Memory B cell (primary cell): Measurements from ENCODE around the gene SLC25A43.

Source experiments
- ATAC-seq: fragments of 150-1000 bp; cut with Tn5 transposase; 2 replicates; pipeline ENCODE4 v1.10.0; 2021; ENCODE audit warnings: low read depth, mild to moderate bottlenecking, moderate library complexity
- DNase-seq, 2 donors: peaks; one replicate each; pipeline ENCODE4 v3.0.0; 2022; ENCODE audit warnings: low spot score in 2 of 2
- H3K27ac Mint-ChIP-seq: one replicate; pipeline ENCODE4 v1.8.0; 2022; ENCODE audit warnings: mild to moderate bottlenecking, moderate library complexity, mixed read lengths
- H3K27me3 Mint-ChIP-seq: one replicate; pipeline ENCODE4 v1.8.0; 2022; ENCODE audit warnings: mixed read lengths
- H3K36me3 Mint-ChIP-seq: one replicate; pipeline ENCODE4 v1.8.0; 2022; ENCODE audit warnings: mild to moderate bottlenecking, mixed read lengths
- H3K4me1 Mint-ChIP-seq: one replicate; pipeline ENCODE4 v1.8.0; 2022; ENCODE audit warnings: mixed read lengths
- H3K4me3 Mint-ChIP-seq: one replicate; pipeline ENCODE4 v1.8.0; 2022; ENCODE audit warnings: mild to moderate bottlenecking, moderate library complexity, mixed read lengths
- H3K9me3 Mint-ChIP-seq: one replicate; pipeline ENCODE4 v1.8.0; 2022; ENCODE audit warnings: mixed read lengths

The SLC25A43 gene

DNA sequence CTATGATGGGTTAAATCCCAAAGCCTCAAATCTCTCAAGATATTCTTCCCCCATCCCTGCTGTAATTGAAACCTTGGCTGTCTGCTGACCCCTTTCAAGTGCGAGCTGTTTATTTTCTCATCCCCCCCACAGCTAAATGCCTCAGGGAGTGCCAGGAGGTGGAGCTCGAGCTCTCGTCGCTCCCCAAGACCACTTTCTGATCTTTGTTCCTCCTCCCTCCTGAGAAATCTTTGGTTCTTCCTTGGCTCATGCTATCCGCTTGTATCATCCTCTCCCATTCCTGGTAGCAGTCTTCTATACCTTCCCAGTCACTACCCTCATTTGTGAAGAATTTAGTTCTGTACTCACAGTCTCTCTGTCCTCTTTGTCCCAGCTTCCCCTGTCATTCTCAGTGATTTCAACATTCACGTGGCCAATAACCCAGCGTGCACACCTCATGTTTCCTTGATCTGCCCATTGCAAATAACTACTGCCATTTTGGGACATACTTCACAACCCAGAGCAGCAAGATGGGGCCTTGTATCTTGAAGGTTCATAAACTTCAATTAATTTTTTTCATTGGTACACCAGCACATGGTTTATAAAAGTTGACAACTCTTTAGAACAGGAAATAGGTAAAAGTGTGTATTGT, 9.2 kb upstream of the SLC25A43 start:
- Mint-ChIP-seq H3K4me3 (no peak overlapping the region), H3K27ac (no peak overlapping the region), H3K4me1 (peaks cover 5% of the 10 kb centered on the region), H3K27me3 (no peaks in the 10 kb centered on the region), H3K9me3 (no peaks in the 10 kb centered on the region), H3K36me3 (no peaks in the 10 kb centered on the region)
- ATAC-seq = no peak
- no peak for DNase-seq

DNA sequence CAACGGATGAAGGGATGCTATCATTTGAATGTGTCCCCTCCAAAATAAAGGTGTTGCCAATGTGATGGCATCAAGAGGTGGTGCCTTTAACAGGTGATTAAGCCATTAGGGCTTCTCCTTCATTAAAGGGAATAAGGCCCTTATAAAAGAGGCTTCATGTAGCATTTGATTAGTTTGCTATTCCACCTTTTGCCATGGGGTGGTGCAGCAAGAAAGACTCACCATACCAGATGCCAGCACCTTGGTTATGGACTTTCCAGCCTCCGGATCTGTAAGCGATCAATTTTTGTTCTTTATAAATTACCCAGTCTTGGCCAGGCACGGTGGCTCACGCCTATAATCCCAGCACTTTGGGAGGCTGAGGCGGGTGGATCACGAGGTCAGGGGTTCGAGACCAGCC, 7.9 kb upstream of the SLC25A43 start:
- Mint-ChIP-seq H3K4me3 (no peak overlapping the region), H3K4me1 (peaks cover 5% of the 10 kb centered on the region), H3K9me3 (no peaks in the 10 kb centered on the region), H3K27ac (no peak overlapping the region), H3K36me3 (no peaks in the 10 kb centered on the region), H3K27me3 (no peaks in the 10 kb centered on the region)
- ATAC-seq (peak; percentile 27), DNase-seq (no peak)

DNA sequence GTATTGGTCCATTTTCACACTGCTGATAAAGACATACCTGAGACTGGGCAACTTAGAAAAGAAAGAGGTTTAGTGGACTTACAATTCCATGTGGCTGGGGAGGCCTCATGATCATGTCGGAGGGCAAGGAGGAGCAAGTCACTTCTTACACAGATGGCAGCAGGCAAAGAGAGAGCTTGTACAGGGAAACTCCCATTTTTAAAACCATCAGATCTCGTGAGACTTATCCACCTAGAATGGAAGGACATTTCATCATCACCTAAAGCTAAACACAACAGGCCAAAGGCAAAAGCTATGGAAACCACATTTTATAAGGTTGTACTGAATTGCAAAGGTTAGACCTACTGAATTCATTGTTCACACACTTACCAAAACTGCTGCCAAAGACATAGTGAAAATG, 6.0 kb upstream of the SLC25A43 start:
- ATAC-seq (no peak), DNase-seq (no peak)
- Mint-ChIP-seq H3K9me3 (no peaks in the 10 kb centered on the region), H3K36me3 (no peaks in the 10 kb centered on the region), H3K27ac (no peak overlapping the region), H3K27me3 (no peaks in the 10 kb centered on the region), H3K4me3 (no peak overlapping the region), H3K4me1 (peaks cover 5% of the 10 kb centered on the region)

DNA sequence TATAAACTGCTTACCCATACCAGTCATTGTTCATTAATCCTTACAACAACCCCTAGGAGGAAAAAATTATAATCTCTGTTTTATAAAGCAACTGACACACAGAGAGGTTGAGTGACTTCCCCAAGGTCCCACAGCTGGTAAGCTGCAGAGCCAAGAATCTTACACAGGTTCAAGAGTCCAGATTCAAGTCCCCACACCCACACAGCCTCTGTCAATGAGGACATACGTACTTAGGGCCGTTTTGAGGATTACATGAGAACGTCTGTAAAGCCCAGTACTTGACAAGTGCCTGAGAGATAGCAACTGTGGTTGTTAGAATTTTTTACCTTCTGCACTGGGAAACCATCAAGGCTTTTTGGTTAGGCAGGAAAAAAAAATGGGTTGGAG, 556 bp upstream of the SLC25A43 start:
- ATAC-seq (peak; percentile 20), DNase-seq (no peak)
- Mint-ChIP-seq H3K36me3 (no peaks in the 10 kb centered on the region), H3K4me1 (peaks cover 20% of the 10 kb centered on the region), H3K4me3 (peak overlapping the region; percentile 99), H3K9me3 (no peaks in the 10 kb centered on the region), H3K27ac (peak overlapping the region; percentile 95), H3K27me3 (no peaks in the 10 kb centered on the region)

DNA sequence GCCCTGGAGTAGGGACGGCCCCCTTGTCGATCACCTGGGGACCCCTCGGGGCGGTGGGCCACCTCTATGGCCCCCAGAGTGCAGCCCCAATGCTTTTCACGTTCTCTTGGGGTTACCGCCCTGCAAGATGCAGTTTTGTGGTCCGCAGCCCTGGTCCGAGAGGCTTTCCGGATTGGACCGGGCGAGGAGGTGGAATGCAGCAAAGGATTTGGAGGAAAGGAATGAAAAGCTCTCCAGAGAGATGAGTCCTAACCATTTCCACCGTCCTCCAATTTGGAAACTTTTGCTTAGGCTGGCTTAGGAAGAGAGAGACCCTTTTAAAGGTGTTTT, 601 bp downstream of the SLC25A43 start:
- H3K4me3 Mint-ChIP-seq = peak overlapping the region; percentile 71
- H3K9me3 Mint-ChIP-seq = no peaks in the 10 kb centered on the region

DNA sequence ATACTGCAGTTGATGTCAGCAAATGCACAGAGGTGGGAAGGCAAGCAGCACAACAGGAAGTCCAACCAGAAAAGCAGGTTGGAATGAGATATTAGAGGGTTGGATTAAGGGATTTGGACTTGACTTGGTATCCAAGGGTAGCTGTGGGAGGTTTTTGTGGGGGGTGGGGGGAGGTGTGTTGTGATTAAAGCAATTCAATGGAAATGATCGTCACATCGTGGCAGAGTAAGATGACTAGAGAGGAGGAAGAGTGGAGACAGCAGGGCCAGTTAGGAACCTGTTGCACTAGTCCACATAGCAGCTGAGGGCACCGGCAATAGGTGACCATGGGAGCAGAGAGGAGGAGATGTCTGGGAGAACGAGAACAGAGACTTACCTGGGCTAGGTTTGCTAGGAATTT, 2.4 kb downstream of the SLC25A43 start:
- peak overlapping the region; percentile 25 for H3K27ac Mint-ChIP-seq
- ATAC-seq (no peak), DNase-seq (no peak)
- no peaks in the 10 kb centered on the region for H3K27me3 Mint-ChIP-seq
- peaks cover 20% of the 10 kb centered on the region for H3K4me1 Mint-ChIP-seq
- no peak overlapping the region for H3K4me3 Mint-ChIP-seq
- no peaks in the 10 kb centered on the region for H3K36me3 Mint-ChIP-seq
- no peaks in the 10 kb centered on the region for H3K9me3 Mint-ChIP-seq

More for the DNA sequence above, 601 bp downstream of the SLC25A43 start:
- H3K4me1 Mint-ChIP-seq = peaks cover 20% of the 10 kb centered on the region
- H3K27me3 Mint-ChIP-seq = no peaks in the 10 kb centered on the region
- H3K27ac Mint-ChIP-seq = no peak overlapping the region
- no peak for DNase-seq
- ATAC-seq = no peak
- no peaks in the 10 kb centered on the region for H3K36me3 Mint-ChIP-seq

DNA sequence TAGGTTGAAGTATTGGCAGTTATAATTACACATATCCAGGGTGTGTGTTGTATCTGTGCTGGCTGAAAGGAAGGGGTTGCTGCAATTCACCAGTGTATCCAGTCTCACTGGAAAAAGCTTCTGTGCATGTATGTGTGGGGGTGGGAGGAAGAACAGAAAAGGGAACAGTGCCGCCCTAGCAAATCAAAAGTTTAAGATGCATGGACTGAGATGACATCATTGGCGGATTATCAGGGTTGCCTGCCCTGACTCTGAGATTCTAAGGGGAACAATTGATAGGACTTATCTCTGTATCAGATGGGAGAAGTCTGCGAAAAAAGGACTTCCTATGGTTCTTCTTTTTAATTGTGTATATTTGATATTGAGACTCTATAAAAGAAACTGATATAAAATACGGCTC, 3.5 kb downstream of the SLC25A43 start:
- Mint-ChIP-seq H3K36me3 (peaks cover 4% of the 10 kb centered on the region), H3K4me1 (peaks cover 23% of the 10 kb centered on the region), H3K9me3 (no peaks in the 10 kb centered on the region), H3K27ac (no peak overlapping the region), H3K4me3 (no peak overlapping the region), H3K27me3 (no peaks in the 10 kb centered on the region)
- no peak for DNase-seq
- no peak for ATAC-seq

DNA sequence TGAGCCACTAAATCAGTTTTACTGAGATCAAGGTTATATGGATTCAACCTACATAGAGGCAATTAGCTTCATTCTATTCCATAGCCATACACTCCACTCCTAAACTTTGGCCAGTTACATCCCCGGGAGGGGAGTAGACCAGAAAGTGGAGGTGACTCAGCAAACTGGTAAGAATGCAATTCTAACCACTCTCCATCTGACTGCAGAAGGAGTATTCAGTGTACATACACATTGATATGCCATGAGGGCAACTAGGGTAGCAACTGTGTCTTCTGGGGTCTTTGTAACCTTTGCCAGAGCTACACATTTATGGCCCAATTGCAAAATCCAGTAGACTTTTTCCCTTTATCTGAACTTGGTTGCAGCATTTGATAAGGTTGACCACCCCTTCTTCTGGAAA, 7.6 kb downstream of the SLC25A43 start:
- DNase-seq (no peak), ATAC-seq (no peak)
- H3K27me3 Mint-ChIP-seq = no peaks in the 10 kb centered on the region
- no peaks in the 10 kb centered on the region for H3K9me3 Mint-ChIP-seq
- H3K4me1 Mint-ChIP-seq = peaks cover 9% of the 10 kb centered on the region
- H3K4me3 Mint-ChIP-seq = no peak overlapping the region
- peaks cover 13% of the 10 kb centered on the region for H3K36me3 Mint-ChIP-seq
- no peak overlapping the region for H3K27ac Mint-ChIP-seq

DNA sequence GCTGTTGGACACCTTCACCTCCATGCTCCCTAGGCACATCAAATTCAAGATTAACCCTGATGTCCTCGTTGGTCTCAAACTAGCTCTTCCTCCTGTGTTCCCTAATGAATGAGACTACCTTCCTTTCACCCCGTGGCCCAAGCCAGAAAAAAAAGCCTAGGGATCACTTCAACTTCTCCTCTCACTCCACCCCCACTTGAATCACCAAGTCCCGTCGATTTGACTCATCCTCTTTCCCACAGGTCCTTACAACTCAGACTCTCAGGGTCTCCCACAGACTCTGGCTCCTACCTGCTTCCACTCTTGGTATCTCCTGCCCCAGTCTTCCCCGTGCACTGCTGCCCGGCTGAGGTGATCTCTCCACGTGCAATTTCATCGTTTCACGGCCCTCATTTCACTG, 8.5 kb downstream of the SLC25A43 start:
- no peak overlapping the region for H3K27ac Mint-ChIP-seq
- peaks cover 3% of the 10 kb centered on the region for H3K4me1 Mint-ChIP-seq
- no peaks in the 10 kb centered on the region for H3K27me3 Mint-ChIP-seq
- ATAC-seq = no peak
- no peak overlapping the region for H3K4me3 Mint-ChIP-seq
- H3K36me3 Mint-ChIP-seq = peaks cover 13% of the 10 kb centered on the region
- no peak for DNase-seq
- H3K9me3 Mint-ChIP-seq = no peaks in the 10 kb centered on the region

DNA sequence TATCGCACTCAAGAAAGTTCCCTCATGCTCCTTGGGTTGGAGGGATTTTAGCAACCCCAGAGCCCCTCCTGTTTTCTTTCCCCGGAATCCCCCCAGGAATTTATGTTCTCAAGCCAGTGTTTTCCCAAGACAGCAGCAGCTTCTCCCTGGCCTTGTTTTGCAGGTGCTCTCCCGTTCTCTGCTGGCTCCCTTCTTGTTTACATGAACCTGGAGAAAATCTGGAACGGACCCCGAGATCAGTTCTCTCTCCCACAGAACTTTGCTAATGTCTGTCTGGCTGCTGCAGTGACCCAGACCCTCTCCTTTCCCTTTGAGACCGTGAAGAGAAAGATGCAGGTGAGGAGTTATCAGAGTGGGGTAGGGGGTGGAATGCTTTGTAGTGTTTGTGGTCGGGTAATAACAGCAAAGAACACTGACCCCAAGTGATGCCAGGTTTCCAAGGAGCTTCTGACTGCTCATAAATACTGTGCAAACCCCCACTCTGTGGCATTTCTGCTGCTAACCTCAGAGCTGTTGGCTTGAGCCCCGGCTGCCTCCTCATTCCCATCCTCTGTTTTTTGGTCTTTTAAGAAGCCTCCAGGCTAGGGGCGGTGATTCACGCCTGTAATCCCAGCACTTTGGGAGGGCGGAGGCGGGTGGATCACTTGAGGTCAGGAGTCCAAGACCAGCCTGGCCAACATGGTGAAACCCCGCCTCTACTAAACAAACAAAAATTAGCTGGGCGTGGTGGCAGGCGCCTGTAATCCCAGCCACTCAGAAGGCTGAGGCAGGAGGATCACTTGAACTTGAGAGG, 11.1 kb downstream of the SLC25A43 start:
- DNase-seq = no peak
- Mint-ChIP-seq H3K4me3 (no peak overlapping the region), H3K27ac (no peak overlapping the region)

DNA sequence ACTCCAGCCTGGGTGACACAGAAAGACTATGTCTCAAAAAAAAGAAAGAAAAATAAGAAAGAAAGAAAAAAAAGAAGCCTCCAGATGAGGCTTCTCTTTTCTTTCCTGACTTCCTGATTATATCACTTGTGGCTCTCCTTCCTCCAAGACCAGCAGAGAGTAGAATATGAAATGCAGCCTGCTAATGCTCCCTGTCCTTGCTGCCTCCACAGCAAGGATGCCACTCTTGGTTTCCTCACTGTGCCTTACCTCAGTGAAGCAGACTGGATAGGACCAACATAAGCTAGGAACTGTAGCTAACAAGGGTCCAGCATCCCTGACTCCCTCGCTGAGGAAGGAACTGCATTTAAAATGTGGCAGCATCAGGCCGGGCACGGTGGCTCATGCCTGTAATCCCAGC, 11.7 kb downstream of the SLC25A43 start:
- Mint-ChIP-seq H3K9me3 (no peaks in the 10 kb centered on the region), H3K27me3 (no peaks in the 10 kb centered on the region), H3K4me3 (no peak overlapping the region), H3K4me1 (peaks cover 3% of the 10 kb centered on the region), H3K27ac (no peak overlapping the region), H3K36me3 (peaks cover 13% of the 10 kb centered on the region)
- no peak for DNase-seq
- ATAC-seq = no peak

More for the DNA sequence above, 11.1 kb downstream of the SLC25A43 start:
- Mint-ChIP-seq H3K27me3 (no peaks in the 10 kb centered on the region), H3K9me3 (no peaks in the 10 kb centered on the region), H3K4me1 (peaks cover 3% of the 10 kb centered on the region), H3K36me3 (peaks cover 13% of the 10 kb centered on the region)
- ATAC-seq = no peak

DNA sequence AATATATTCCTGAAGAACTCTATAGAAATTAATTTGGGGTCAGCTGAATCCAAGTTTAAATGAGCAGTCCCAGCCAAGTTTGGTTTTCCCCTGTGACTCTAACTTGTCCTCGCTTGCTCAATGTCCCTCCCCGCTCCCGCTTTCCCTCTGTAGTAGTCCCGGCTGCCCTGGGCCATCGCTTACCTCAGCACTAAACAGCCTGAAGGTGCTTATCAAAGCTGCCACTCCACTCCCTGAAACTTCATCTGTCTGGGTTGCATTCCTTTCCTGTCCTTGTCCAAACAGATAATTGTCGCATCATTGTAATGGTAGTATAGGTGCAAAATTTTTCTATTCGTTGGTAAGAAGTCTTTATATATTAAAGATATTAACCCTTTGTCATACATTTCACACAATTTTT, 12.8 kb downstream of the SLC25A43 start:
- ATAC-seq = no peak

DNA sequence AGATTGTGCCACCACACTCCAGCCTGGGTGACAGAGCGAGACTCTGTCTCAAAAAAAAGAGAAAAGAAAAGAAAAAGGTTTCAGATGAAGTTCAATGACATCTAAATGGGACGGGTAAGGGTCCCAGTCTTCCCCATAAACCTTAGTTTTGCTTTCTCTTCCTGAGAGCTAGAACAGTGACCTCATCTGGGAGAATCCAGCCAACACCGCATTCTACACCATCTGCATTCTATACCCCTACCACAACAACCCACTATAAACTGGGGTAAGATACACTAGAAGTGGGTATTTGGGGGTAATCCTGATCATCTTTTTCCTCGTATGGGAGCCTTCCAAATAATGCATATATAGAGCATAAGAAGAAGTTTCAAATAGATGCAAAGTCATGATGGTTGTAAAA, 18.2 kb downstream of the SLC25A43 start:
- Mint-ChIP-seq H3K4me1 (no peaks in the 10 kb centered on the region), H3K36me3 (peaks cover 7% of the 10 kb centered on the region), H3K27ac (no peak overlapping the region), H3K9me3 (no peaks in the 10 kb centered on the region), H3K4me3 (no peak overlapping the region), H3K27me3 (no peaks in the 10 kb centered on the region)
- no peak for DNase-seq
- ATAC-seq = no peak

More for the DNA sequence above, 12.8 kb downstream of the SLC25A43 start:
- Mint-ChIP-seq H3K4me3 (no peak overlapping the region), H3K27ac (no peak overlapping the region), H3K36me3 (peaks cover 13% of the 10 kb centered on the region), H3K4me1 (peaks cover 3% of the 10 kb centered on the region), H3K27me3 (no peaks in the 10 kb centered on the region), H3K9me3 (no peaks in the 10 kb centered on the region)
- no peak for DNase-seq

DNA sequence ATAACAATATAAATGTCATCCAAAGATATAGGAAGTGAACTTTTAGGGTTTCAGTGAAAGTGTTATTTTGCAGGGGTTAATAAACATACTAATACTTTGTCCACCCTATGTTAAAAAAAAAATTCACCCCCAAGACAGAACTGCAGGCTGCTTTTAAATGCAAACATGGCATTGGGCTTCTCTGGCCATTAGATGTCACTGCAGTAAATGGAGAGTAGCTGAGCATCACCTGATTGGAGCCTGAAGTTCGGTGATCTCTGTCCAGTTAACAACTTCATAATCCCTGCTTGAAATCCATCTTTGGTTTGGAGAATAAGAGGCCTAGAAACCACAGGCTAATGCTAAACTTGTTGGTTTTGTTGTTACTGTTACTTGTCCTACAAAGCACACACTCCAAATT, 18.7 kb downstream of the SLC25A43 start:
- no peaks in the 10 kb centered on the region for H3K9me3 Mint-ChIP-seq
- no peaks in the 10 kb centered on the region for H3K27me3 Mint-ChIP-seq

DNA sequence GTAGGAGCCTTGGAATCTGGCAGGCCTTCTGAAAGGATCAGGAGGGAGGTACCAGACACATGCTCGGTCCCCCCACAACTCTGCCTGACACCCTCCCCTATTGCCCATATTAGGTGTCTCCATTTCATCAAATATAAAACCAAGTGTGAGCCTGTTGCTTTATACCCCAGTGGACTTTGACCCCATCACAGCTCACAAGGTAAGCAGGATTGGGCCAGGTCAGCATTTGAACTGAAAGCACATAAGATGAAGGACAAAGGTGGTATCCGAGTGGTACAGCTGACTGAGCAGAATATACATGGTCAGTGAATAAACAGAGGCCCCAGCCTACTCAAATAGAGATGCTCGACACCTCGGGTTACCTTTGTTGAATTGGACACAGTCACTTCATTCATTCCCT, 20.0 kb downstream of the SLC25A43 start:
- H3K4me1 Mint-ChIP-seq = no peaks in the 10 kb centered on the region
- H3K27me3 Mint-ChIP-seq = no peaks in the 10 kb centered on the region
- DNase-seq (no peak), ATAC-seq (no peak)
- no peak overlapping the region for H3K27ac Mint-ChIP-seq
- H3K36me3 Mint-ChIP-seq = peaks cover 10% of the 10 kb centered on the region
- no peaks in the 10 kb centered on the region for H3K9me3 Mint-ChIP-seq
- H3K4me3 Mint-ChIP-seq = no peak overlapping the region

More for the DNA sequence above, 18.7 kb downstream of the SLC25A43 start:
- Mint-ChIP-seq H3K4me1 (no peaks in the 10 kb centered on the region), H3K36me3 (peaks cover 10% of the 10 kb centered on the region), H3K4me3 (no peak overlapping the region), H3K27ac (no peak overlapping the region)
- DNase-seq = no peak
- peak; percentile 53 for ATAC-seq
